Stimulated activated CD8-positive, alpha-beta memory T cell treated with anti-CD3 and anti-CD28 coated beads, Interleukin-4, amount 100 ng/mL, for 4 hours (primary cell): ENCODE results near the gene B4GALT5.
A peak's percentile ranks its signal among the peaks of the same experiment; 100 is the strongest.
"Not testable (repeated sequence)": the region's sequence is repeated elsewhere in the genome, so short reads cannot be mapped to it uniquely, and the experiment has no call there.

ENCODE experiments used
- DNase-seq, 2 donors: peaks; one replicate each; pipeline ENCODE4 v3.0.0-alpha.2; 2020; ENCODE audit warnings: low read depth in 2 of 2, low spot score in 1 of 2

The B4GALT5 gene

GRCh38 chr20:49681850-49682216 lies 31.8 kb downstream of the B4GALT5 start:
- no peak for DNase-seq

GRCh38 chr20:49680484-49680883 lies 33.2 kb downstream of the B4GALT5 start:
- no peak for DNase-seq

DNA sequence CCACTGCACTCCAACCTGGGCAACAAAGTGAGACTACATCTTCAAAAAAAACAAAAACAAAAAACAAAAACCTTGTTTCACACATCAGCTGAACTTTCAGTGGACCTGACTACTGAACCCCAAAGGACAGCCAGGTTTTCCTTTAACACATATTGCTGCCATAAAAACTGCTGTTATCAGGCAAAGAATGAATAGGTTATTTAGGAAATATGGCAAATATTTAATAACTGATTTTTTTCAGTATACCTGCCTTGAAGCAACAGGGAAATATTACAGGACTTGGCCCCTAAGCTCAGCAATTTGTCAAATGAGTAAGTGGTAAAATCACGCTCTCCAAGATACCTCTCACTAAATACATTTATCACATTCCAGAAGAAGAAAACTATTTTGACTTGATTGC lies 34.0 kb downstream of the B4GALT5 start:
- no peak for DNase-seq

GRCh38 chr20:49677777-49678758 lies 35.6 kb downstream of the B4GALT5 start:
- DNase-seq: no peak

DNA sequence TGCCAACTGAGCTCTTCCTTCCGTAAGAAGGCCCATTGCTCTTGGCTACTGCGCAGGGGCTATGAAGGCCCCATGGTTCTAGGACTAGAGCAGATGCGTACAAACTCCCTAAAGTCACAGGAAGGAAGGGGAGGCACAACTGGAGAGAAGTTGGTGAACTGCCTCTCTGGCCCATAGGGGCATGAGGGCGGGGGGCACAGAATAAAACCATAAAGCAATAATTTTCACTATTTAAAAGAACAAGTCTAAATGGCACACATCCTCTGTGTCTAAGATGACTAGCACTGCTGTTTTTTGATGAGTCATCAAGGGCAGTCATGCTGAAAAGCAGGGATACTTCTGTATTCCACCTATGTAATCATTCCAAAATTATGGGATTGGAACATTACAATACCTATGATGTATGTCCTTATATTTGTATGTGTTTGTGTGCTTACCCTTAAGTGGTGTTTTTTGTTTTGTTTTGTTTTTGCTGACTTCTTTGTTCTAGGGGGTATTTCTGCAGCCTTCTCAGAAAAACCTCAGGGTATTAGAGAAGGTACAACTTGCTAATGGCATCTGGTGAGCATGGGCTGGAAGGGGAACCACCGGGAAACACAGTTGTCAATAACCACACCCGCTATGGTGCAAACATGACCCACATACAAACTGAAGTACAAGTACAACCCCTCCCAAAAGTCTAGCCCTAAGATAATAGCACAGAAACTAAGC lies 36.9 kb downstream of the B4GALT5 start:
- DNase-seq: no peak

- no peak for DNase-seq
Measured at GRCh38 chr20:49675368-49676151, 38.1 kb downstream of the B4GALT5 start.

GRCh38 chr20:49674383-49675352 lies 39.0 kb downstream of the B4GALT5 start:
- no peak for DNase-seq

GRCh38 chr20:49672096-49672664 lies 41.5 kb downstream of the B4GALT5 start:
- no peak for DNase-seq

DNA sequence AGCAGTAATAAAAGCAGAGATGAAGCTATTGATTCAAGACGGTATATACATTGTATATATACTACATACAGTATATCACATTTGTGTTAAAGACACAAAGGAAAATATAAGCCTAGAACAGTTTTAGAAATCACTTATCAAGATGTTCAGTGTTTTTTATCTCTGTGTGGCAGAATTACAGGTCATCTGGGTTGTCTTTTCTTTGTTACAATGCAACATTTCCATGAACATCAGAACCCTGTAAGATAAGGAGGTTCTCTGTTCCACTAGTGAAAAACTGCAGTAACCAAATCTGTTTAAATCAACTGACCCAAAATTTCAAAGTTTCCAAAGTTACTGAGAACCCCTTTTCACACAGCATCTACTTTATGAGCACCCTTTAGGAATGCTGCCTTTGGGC lies 42.2 kb downstream of the B4GALT5 start:
- no peak for DNase-seq

GRCh38 chr20:49669601-49670189 lies 44.0 kb downstream of the B4GALT5 start:
- no peak for DNase-seq

DNA sequence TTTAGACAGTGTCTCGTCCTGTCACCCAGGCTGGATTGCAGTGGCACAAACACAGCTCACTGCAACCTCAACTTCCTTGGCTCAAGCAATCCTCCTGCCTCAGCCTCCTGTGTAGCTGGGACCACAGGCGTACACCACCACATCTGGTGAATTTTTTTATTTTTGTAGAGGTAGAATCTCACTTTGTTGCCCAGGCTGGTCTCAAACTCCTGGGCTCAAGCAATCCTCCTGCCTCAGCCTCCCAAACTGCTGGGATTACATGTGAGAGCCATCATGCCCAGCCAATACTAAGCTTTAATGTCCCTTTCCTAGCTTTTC lies 44.8 kb downstream of the B4GALT5 start:
- DNase-seq: not testable (repeated sequence)

GRCh38 chr20:49668181-49668877 lies 45.3 kb downstream of the B4GALT5 start:
- peak; percentile 34 to 69 for DNase-seq

DNA sequence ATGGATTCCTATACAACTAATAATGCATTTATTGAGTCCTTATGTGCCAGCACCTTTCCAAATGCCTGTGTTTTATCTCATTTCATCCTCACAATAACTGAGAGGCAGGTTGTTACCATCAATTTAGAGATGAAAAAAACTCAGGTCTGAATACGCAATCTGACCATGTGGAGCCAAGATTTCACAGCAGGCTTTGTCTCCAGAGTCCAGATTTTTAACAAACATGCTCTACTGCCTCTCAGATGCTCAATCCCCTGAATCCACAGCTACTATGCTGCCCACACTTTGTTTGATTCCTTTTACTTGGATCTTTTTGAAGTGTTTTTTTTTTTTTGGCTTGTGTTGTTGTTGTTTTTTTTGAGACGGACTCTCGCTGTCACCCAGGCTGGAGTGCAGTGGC lies 46.8 kb downstream of the B4GALT5 start:
- DNase-seq: no peak

GRCh38 chr20:49665796-49666195 lies 47.9 kb downstream of the B4GALT5 start:
- DNase-seq: no peak

DNA sequence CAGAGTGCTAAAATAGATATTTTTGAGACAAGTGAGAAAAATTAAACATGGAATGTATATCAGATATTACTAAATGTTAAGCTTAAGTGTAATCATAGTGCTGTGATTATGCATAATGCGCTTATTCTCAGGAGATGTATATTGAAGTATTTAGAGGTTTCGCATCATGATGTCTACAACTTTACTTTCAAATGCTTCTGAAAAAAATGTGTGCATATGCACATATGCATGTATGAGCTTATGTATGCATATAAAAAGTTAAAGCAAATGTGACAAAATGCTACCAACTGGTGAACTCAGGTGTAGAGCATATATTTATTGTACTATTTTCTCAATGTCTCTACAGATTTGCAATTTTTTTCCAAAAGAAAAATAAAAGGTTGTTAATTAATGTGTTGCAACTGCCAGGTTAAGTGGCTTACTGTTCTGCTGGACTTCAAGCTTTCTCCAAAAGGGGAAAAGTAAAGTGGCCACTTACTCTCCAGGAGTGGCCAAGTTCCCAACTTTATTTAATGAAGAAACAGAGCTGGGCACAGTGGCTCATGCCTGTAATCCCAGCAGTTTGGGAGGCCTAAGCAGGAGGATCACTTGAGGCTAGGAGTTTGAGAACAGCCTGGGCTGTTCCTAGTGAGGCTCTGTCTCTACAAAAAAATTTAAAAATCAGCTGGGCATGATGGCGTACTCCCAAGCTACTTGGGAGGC lies 48.9 kb downstream of the B4GALT5 start:
- DNase-seq: no peak

GRCh38 chr20:49663112-49663511 lies 50.6 kb downstream of the B4GALT5 start:
- no peak for DNase-seq

DNA sequence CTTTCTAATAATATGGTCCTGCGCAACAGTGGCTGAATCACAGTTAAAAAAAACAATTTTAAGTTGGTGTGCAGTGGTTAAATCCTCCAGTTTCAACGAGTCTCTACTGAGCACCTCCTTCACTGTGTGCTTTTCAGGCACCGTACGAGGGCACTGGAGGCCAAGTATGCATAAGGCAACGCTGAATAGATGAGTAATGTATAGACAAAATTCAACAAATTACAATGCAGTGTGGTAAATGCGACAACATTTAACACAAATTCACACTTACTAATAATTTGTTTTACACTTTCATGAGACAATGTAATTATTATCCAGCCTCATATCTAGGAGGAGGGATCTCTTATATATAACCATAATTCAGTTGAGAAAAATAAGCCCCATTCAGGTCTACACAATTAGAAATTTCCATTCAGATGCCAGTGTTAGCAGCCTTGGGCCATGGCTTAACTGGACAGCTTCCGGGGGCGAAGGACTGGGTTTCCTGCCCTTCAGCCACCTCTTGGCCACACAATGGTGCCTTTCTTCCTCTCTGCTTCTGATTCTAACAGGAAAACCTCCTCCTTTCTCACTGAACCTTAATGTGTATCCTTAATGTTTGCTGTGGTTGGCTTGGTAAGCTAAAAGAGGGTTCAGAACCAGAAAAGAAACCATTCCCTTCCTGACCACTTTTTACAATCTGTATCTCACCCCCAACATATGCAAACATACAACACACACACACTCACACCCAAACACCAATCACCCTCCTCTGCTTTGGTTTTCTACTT lies 51.9 kb downstream of the B4GALT5 start:
- no peak for DNase-seq

DNA sequence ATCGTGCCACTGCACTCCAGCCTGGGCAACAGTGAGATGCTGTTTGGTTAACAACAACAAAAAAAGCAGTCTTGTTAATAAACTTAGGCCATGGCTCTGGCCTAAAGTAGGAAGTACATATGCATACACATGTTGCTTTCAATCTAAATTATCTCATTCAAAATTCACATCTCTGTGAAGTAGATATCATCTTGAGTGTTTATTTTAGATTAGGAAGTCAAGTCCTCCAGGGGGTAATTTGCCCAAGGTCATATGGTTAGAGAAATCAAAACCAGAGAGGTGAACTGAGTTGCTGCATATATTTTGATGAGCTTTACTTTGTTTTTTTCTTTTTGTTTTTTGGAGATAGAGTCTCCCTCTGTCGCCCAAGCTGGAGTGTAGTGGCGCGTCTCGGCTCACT lies 52.8 kb downstream of the B4GALT5 start:
- no peak for DNase-seq
